ELF-1 (cell line): ENCODE results near the gene NWD2.
A peak's percentile ranks its signal among the peaks of the same experiment; 100 is the strongest.
"Not testable (repeated sequence)": the region's sequence is repeated elsewhere in the genome, so short reads cannot be mapped to it uniquely, and the experiment has no call there.

Experiments
- DNase-seq: peaks from one replicate; pipeline ENCODE4 v3.0.0-alpha.2; 2016; ENCODE audit warnings: low read depth, low spot score

NWD2 gene

GRCh38 chr4:37244583-37245390 is at the start of gene NWD2:
Gene NWD2, plus strand, starts transcription at chr4:37244743. Its CDS starts 325 bp downstream, at chr4:37245068.
- peak; percentile 64 for DNase-seq

- no peak for DNase-seq
Measured at GRCh38 chr4:37197899-37198298, 46.6 kb upstream of the NWD2 start.

GRCh38 chr4:37204740-37205139 is 39.8 kb upstream of the NWD2 start:
- DNase-seq: not testable (repeated sequence)

- DNase-seq: no peak
Measured at GRCh38 chr4:37216209-37216608, 28.3 kb upstream of the NWD2 start.

- no peak for DNase-seq
Measured at GRCh38 chr4:37219242-37219641, 25.3 kb upstream of the NWD2 start.

- DNase-seq: no peak
Measured at GRCh38 chr4:37219990-37220389, 24.6 kb upstream of the NWD2 start.

- DNase-seq: no peak
Measured at GRCh38 chr4:37220685-37221084, 23.9 kb upstream of the NWD2 start.

- no peak for DNase-seq
Measured at GRCh38 chr4:37223732-37224131, 20.8 kb upstream of the NWD2 start.

- no peak for DNase-seq
Measured at GRCh38 chr4:37224854-37225253, 19.7 kb upstream of the NWD2 start.

- no peak for DNase-seq
Measured at GRCh38 chr4:37225778-37226177, 18.8 kb upstream of the NWD2 start.

- no peak for DNase-seq
Measured at GRCh38 chr4:37232315-37232714, 12.2 kb upstream of the NWD2 start.

- no peak for DNase-seq
Measured at GRCh38 chr4:37236165-37236564, 8.4 kb upstream of the NWD2 start.

- no peak for DNase-seq
Measured at GRCh38 chr4:37241647-37242046, 2.9 kb upstream of the NWD2 start.

GRCh38 chr4:37243051-37243450 is 1.5 kb upstream of the NWD2 start:
- peak; percentile 40 for DNase-seq

GRCh38 chr4:37243722-37244582 is 591 bp upstream of the NWD2 start:
- peak; percentile 83 for DNase-seq

- DNase-seq: peak; percentile 61
Measured at GRCh38 chr4:37245391-37245954, 930 bp downstream of the NWD2 start.

GRCh38 chr4:37246891-37247290 is 2.3 kb downstream of the NWD2 start:
- peak; percentile 21 for DNase-seq

GRCh38 chr4:37258221-37258620 is 13.7 kb downstream of the NWD2 start:
- no peak for DNase-seq

- DNase-seq: no peak
Measured at GRCh38 chr4:37268319-37268718, 23.8 kb downstream of the NWD2 start.

- no peak for DNase-seq
Measured at GRCh38 chr4:37279121-37279520, 34.6 kb downstream of the NWD2 start.

- no peak for DNase-seq
Measured at GRCh38 chr4:37279894-37280592, 35.5 kb downstream of the NWD2 start.

- DNase-seq: no peak
Measured at GRCh38 chr4:37299468-37299867, 54.9 kb downstream of the NWD2 start.
